ENCODE results near the gene PDE6G. TPM values are rescaled to one million over a fixed set of nuclear protein-coding genes. Genes with fewer than 3 reads are reported as not detected.

Gene PDE6G
- total and polyA plus RNA-seq, 9 donors, result 0.22 to 1.3 (median 0.39) TPM; not detected in 6

- no peak overlapping the region for H3K4me3 ChIP-seq
- intact Hi-C loops (cut with DNase I), result no loop called here
- 75 to 79% (median 78%) methylated on average over 25 of the region's 25 CpGs for WGBS, 3 donors
- DNase-seq, result no peak
- peaks cover 2% of the 10 kb centered on the region for H3K4me1 ChIP-seq (ENCODE audit: insufficient read depth)
- H3K9me3 ChIP-seq, result no peaks in the 10 kb centered on the region
- no peak overlapping the region for H3K27ac ChIP-seq
- H3K27me3 ChIP-seq, result no peaks in the 10 kb centered on the region
- TF ChIP-seq POLR2A (IDR thresholded peaks at IDR 0.05) (no peak), EP300 (IDR thresholded peaks at IDR 0.05) (no peak), CTCF (IDR thresholded peaks at IDR 0.05) (no peak)
- H3K36me3 ChIP-seq, result no peaks in the 10 kb centered on the region
Observed at GRCh38 chr17:81697261-81698044, 41.1 kb upstream of the PDE6G start.

- intact Hi-C loops (cut with DNase I), result no loop called here
- DNase-seq, result no peak
- 89 to 92% (median 89%) methylated on average over 35 to 40 of the region's 40 CpGs for WGBS, 3 donors
- TF ChIP-seq CTCF (IDR thresholded peaks at IDR 0.05), result no peak
- no peak for TF ChIP-seq POLR2A (IDR thresholded peaks at IDR 0.05)
- no peak for TF ChIP-seq EP300 (IDR thresholded peaks at IDR 0.05)
- no peak overlapping the region for H3K27ac ChIP-seq
- no peaks in the 10 kb centered on the region for H3K9me3 ChIP-seq
- no peaks in the 10 kb centered on the region for H3K36me3 ChIP-seq
- H3K4me1 ChIP-seq (ENCODE audit: insufficient read depth), result peaks cover 2% of the 10 kb centered on the region
- H3K4me3 ChIP-seq, result no peak overlapping the region
- H3K27me3 ChIP-seq, result no peaks in the 10 kb centered on the region
Observed at GRCh38 chr17:81696218-81696941, 40.0 kb upstream of the PDE6G start.

- peaks cover 2% of the 10 kb centered on the region for H3K4me1 ChIP-seq (ENCODE audit: insufficient read depth)
- TF ChIP-seq EP300 (IDR thresholded peaks at IDR 0.05), result no peak
- TF ChIP-seq CTCF (IDR thresholded peaks at IDR 0.05), result no peak
- TF ChIP-seq POLR2A (IDR thresholded peaks at IDR 0.05), result no peak
- no peaks in the 10 kb centered on the region for H3K36me3 ChIP-seq
- no peaks in the 10 kb centered on the region for H3K27me3 ChIP-seq
- intact Hi-C loops (cut with DNase I), result no loop called here
- WGBS, 3 donors, result 87 to 90% (median 89%) methylated on average over 21 to 22 of the region's 22 CpGs
- H3K27ac ChIP-seq, result no peak overlapping the region
- no peaks in the 10 kb centered on the region for H3K9me3 ChIP-seq
- H3K4me3 ChIP-seq, result no peak overlapping the region
- DNase-seq, result no peak
Observed at GRCh38 chr17:81695801-81696200, 39.5 kb upstream of the PDE6G start.

- no peak overlapping the region for H3K4me3 ChIP-seq
- intact Hi-C loops (cut with DNase I), result no loop called here
- no peaks in the 10 kb centered on the region for H3K36me3 ChIP-seq
- no peaks in the 10 kb centered on the region for H3K4me1 ChIP-seq (ENCODE audit: insufficient read depth)
- no peaks in the 10 kb centered on the region for H3K27me3 ChIP-seq
- H3K27ac ChIP-seq, result no peak overlapping the region
- WGBS, 3 donors, result 78 to 87% (median 84%) methylated on average over 6 of the region's 6 CpGs
- no peak for DNase-seq
- H3K9me3 ChIP-seq, result no peaks in the 10 kb centered on the region
- no peak for TF ChIP-seq EP300 (IDR thresholded peaks at IDR 0.05)
- TF ChIP-seq CTCF (IDR thresholded peaks at IDR 0.05), result no peak
- TF ChIP-seq POLR2A (IDR thresholded peaks at IDR 0.05), result no peak
Observed at GRCh38 chr17:81695211-81695610, 38.9 kb upstream of the PDE6G start.
